LoVo (cell line): ENCODE measurements around the gene NDUFS6.

Source experiments
- DNase-seq: peaks from one replicate; pipeline ENCODE4 v3.0.0-alpha.2; 2016; ENCODE audit warnings: low spot score

The NDUFS6 gene

GRCh38 chr5:1765880-1766235 lies 35.3 kb upstream of the NDUFS6 start:
- DNase-seq = no peak

GRCh38 chr5:1767524-1768282 lies 33.5 kb upstream of the NDUFS6 start:
- no peak for DNase-seq

GRCh38 chr5:1768283-1769000 lies 32.8 kb upstream of the NDUFS6 start:
- DNase-seq = no peak

GRCh38 chr5:1769017-1769640 lies 32.1 kb upstream of the NDUFS6 start:
- DNase-seq = no peak

GRCh38 chr5:1769752-1770442 lies 31.3 kb upstream of the NDUFS6 start:
- no peak for DNase-seq

GRCh38 chr5:1770443-1770802 lies 30.8 kb upstream of the NDUFS6 start:
- DNase-seq = no peak

GRCh38 chr5:1771149-1772065 lies 29.8 kb upstream of the NDUFS6 start:
- no peak for DNase-seq

GRCh38 chr5:1772634-1773033 lies 28.6 kb upstream of the NDUFS6 start:
- no peak for DNase-seq

- no peak for DNase-seq
These were observed 24.4 kb upstream of the NDUFS6 start for GRCh38 chr5:1776831-1777230.

GRCh38 chr5:1777281-1778137 lies 23.7 kb upstream of the NDUFS6 start:
- DNase-seq = no peak

- DNase-seq = no peak
These were observed 22.8 kb upstream of the NDUFS6 start for GRCh38 chr5:1778138-1779020.

GRCh38 chr5:1779021-1779680 lies 22.1 kb upstream of the NDUFS6 start:
- no peak for DNase-seq

GRCh38 chr5:1779782-1780613 lies 21.2 kb upstream of the NDUFS6 start:
- no peak for DNase-seq

- no peak for DNase-seq
These were observed 20.6 kb upstream of the NDUFS6 start for GRCh38 chr5:1780614-1780930.

- DNase-seq = no peak
These were observed 20.1 kb upstream of the NDUFS6 start for GRCh38 chr5:1781107-1781506.

GRCh38 chr5:1781726-1782384 lies 19.4 kb upstream of the NDUFS6 start:
- DNase-seq = no peak

- DNase-seq = no peak
These were observed 18.6 kb upstream of the NDUFS6 start for GRCh38 chr5:1782385-1783215.
